HEK293T (cell line): ENCODE results near the gene CXCL14.

ENCODE experiments used
- ARNT ChIP-seq: fragments of 450-650 bp; IDR thresholded peaks from 2 replicates; pipeline ENCODE4 v1.6.1; 2017; ENCODE audit warnings: mild to moderate bottlenecking
- BHLHE40 ChIP-seq: fragments of 450-650 bp; IDR thresholded peaks from 2 replicates; pipeline ENCODE4 v1.6.1; 2016; ENCODE audit warnings: mild to moderate bottlenecking, moderate library complexity, borderline replicate concordance
- CTBP1 ChIP-seq: fragments of 450-650 bp; IDR thresholded peaks from 2 replicates; pipeline ENCODE4 v1.6.1; 2016; ENCODE audit warnings: borderline replicate concordance
- ELF4 ChIP-seq: fragments of 450-650 bp; IDR thresholded peaks from 2 replicates; pipeline ENCODE4 v1.6.1; 2017; ENCODE audit warnings: antibody characterized with exemption
- FOXA1 ChIP-seq: fragments of 450-650 bp; IDR thresholded peaks from 2 replicates; pipeline ENCODE4 v1.6.1; 2016; ENCODE audit warnings: mild to moderate bottlenecking
- FOXK2 ChIP-seq: fragments of 450-650 bp; IDR thresholded peaks from 2 replicates; pipeline ENCODE4 v1.6.1; 2016; ENCODE audit warnings: mild to moderate bottlenecking
- FOXM1 ChIP-seq: fragments of 450-650 bp; IDR thresholded peaks from 2 replicates; pipeline ENCODE4 v1.6.1; 2017; ENCODE audit warnings: mild to moderate bottlenecking, borderline replicate concordance
- HDGF ChIP-seq: fragments of 450-650 bp; IDR thresholded peaks from 2 replicates; pipeline ENCODE4 v1.6.1; 2017; ENCODE audit warnings: antibody characterized with exemption, borderline replicate concordance
- L3MBTL2 ChIP-seq: fragments of 450-650 bp; conservative IDR thresholded peaks from 2 replicates; pipeline ENCODE4 v1.6.1; 2016; ENCODE audit warnings: mild to moderate bottlenecking
- NFRKB ChIP-seq: fragments of 450-650 bp; IDR thresholded peaks from 2 replicates; pipeline ENCODE4 v1.6.1; 2016; ENCODE audit warnings: mild to moderate bottlenecking, moderate library complexity

GRCh38 chr5:135625486-135625885 is 46.7 kb upstream of the CXCL14 start:
- TF ChIP-seq NFRKB (no peak), L3MBTL2 (no peak), HDGF (no peak), ELF4 (no peak), FOXA1 (no peak), CTBP1 (no peak), ARNT (no peak), FOXM1 (no peak), FOXK2 (no peak), BHLHE40 (no peak)
